GM19043 (cell line): ENCODE measurements around the gene LAMA5.

Experiments used
- ATAC-seq: cut with Tn5 transposase; IDR thresholded peaks from one replicate; pipeline ENCODE4 v1.9.1; 2021; ENCODE audit warnings: low read depth; ENCODE audit not compliant: unreplicated experiment

The LAMA5 gene

GRCh38 chr20:62348604-62349003 lies 18.5 kb downstream of the LAMA5 start:
- no peak for ATAC-seq

GRCh38 chr20:62347445-62347844 lies 19.7 kb downstream of the LAMA5 start:
- no peak for ATAC-seq

- no peak for ATAC-seq
Observed at GRCh38 chr20:62347151-62347404, 20.0 kb downstream of the LAMA5 start.

GRCh38 chr20:62346398-62347150 lies 20.5 kb downstream of the LAMA5 start:
- ATAC-seq: no peak

- ATAC-seq: no peak
Observed at GRCh38 chr20:62345681-62346370, 21.3 kb downstream of the LAMA5 start.

GRCh38 chr20:62344782-62345181 lies 22.3 kb downstream of the LAMA5 start:
- no peak for ATAC-seq

- ATAC-seq: no peak
Observed at GRCh38 chr20:62344092-62344491, 23.0 kb downstream of the LAMA5 start.

GRCh38 chr20:62342910-62343309 lies 24.2 kb downstream of the LAMA5 start:
- no peak for ATAC-seq

- ATAC-seq: peak; percentile 63
Observed at GRCh38 chr20:62339647-62340062, 27.5 kb downstream of the LAMA5 start.

GRCh38 chr20:62338294-62338620 lies 28.9 kb downstream of the LAMA5 start:
- ATAC-seq: no peak

- ATAC-seq: peak; percentile 38
Observed at GRCh38 chr20:62337558-62338293, 29.4 kb downstream of the LAMA5 start.

- no peak for ATAC-seq
Observed at GRCh38 chr20:62336775-62337557, 30.1 kb downstream of the LAMA5 start.

GRCh38 chr20:62336329-62336728 lies 30.8 kb downstream of the LAMA5 start:
- ATAC-seq: no peak

- no peak for ATAC-seq
Observed at GRCh38 chr20:62335532-62335931, 31.6 kb downstream of the LAMA5 start.

GRCh38 chr20:62334881-62335280 lies 32.2 kb downstream of the LAMA5 start:
- ATAC-seq: no peak

GRCh38 chr20:62333820-62334595 lies 33.1 kb downstream of the LAMA5 start:
- ATAC-seq: no peak

GRCh38 chr20:62332989-62333819 lies 33.9 kb downstream of the LAMA5 start:
- no peak for ATAC-seq

GRCh38 chr20:62332421-62332820 lies 34.7 kb downstream of the LAMA5 start:
- no peak for ATAC-seq

GRCh38 chr20:62331347-62331746 lies 35.8 kb downstream of the LAMA5 start:
- no peak for ATAC-seq
